Skeletal muscle tissue (tissue), 4 donors: ENCODE results near the gene LLGL2. TPM values are rescaled to one million over a fixed set of nuclear protein-coding genes. Genes with fewer than 3 reads are reported as not detected.

Source experiments
- H3K27ac ChIP-seq: one replicate; pipeline ENCODE4 v1.7.0; 2013; ENCODE audit warnings: mild to moderate bottlenecking, low read depth, low read length, inconsistent platforms
- H3K27me3 ChIP-seq, 3 donors: one replicate each; pipeline ENCODE4 v1.7.0; 2013; ENCODE audit warnings: low read length in 3 of 3; ENCODE audit not compliant: control insufficient read depth in 3 of 3, insufficient read depth in 3 of 3
- H3K36me3 ChIP-seq, 3 donors: one replicate each; pipeline ENCODE4 v1.7.0; 2013; ENCODE audit warnings: low read length in 3 of 3; ENCODE audit not compliant: control insufficient read depth in 3 of 3, insufficient read depth in 3 of 3
- H3K4me1 ChIP-seq, 3 donors: one replicate each; pipeline ENCODE4 v1.7.0; 2013; ENCODE audit warnings: low read length in 3 of 3, mild to moderate bottlenecking in 3 of 3; ENCODE audit not compliant: control insufficient read depth in 3 of 3, insufficient read depth in 3 of 3
- H3K4me3 ChIP-seq, 3 donors: one replicate each; pipeline ENCODE4 v1.7.0; 2013; ENCODE audit warnings: low read length in 3 of 3
- H3K9ac ChIP-seq, 3 donors: one replicate each; pipeline ENCODE4 v1.7.0; 2013; ENCODE audit warnings: low read length in 3 of 3, mild to moderate bottlenecking in 3 of 3, moderate library complexity in 2 of 3, low read depth in 1 of 3
- H3K9me3 ChIP-seq, 3 donors: one replicate each; pipeline ENCODE4 v1.7.0; 2013; ENCODE audit warnings: low read length in 3 of 3; ENCODE audit not compliant: control insufficient read depth in 3 of 3
- total RNA-seq: library from RNA; depleted of rRNA; stranded (reverse); fragments of >200 nt; gene quantifications from one replicate; pipeline ENCODE4 v1.2.3, GENCODE V29; 2014
- donor health status: Osteomylitis.

Gene LLGL2
- total RNA-seq, 1 donor from 2014 or later, result 4.7 TPM

DNA sequence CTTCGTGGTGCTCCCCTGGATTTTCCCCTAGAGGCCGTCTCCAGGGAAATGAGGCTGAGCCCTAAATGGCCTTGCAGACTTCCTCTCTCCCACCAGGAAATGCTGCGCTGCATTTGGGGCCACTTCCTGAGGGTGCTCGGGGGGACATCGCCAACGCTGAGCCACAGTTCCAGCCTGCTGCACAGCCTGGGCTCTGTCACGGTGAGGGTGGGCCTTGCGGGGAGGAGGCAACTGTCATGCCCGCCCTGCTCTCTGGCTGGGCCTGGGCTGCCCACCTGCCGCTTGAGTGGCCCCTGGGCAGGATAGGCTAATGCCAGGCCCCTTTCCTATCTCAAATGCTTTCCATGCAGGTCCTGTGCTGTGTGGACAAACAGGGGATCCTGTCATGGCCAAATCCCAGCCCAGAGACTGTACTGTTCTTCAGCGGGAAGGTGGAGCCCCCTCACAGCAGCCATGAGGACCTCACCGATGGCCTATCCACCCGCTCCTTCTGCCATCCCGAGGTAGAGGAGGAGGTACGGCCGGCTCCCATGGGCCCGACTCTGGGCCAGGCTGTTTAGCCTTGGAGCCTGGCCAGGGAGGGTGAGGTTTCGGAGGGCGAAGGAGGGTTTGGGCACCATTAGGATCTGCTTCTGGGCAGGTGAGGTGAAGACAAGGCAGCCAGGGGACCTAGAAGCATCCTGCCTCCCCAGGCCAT lies 34.4 kb upstream of the LLGL2 start:
- H3K27me3 ChIP-seq, result no peaks in the 10 kb centered on the region
- H3K27ac ChIP-seq, result peak overlapping the region; percentile 70
- no peaks in the 10 kb centered on the region for H3K9me3 ChIP-seq
- peak overlapping the region; percentile 20 to 50 (median 34) for H3K9ac ChIP-seq
- no peak overlapping the region for H3K4me3 ChIP-seq
- H3K36me3 ChIP-seq, result peaks cover 51 to 55% (median 54%) of the 10 kb centered on the region in 3 donors
- H3K4me1 ChIP-seq, result peaks cover 47 to 57% (median 50%) of the 10 kb centered on the region in 3 donors

DNA sequence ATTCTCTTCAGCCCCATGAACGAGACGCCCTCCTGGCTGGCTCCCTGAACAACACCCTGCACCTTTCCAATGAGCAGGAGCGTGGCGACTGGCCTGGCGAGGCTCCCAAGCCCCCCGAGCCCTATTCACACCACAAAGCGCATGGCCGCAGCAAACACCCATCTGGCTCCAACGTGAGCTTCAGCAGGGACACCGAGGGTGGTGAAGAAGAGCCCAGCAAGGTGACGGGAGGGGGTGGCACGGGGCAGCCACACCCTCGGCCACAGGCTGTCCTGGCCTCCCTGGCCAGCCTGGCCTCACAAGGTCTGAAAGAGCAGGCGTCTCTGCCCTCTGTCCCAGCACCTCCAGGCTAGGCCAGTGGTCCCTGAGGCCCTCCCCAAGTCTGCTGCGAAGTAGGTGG lies 33.8 kb upstream of the LLGL2 start:
- Histone ChIP-seq H3K9me3 (no peaks in the 10 kb centered on the region), H3K27me3 (no peaks in the 10 kb centered on the region), H3K4me3 (no peak overlapping the region), H3K9ac (no peak overlapping the region), H3K4me1 (peaks cover 42 to 51% (median 44%) of the 10 kb centered on the region in 3 donors), H3K27ac (no peak overlapping the region), H3K36me3 (peaks cover 56 to 57% (median 56%) of the 10 kb centered on the region in 3 donors)

DNA sequence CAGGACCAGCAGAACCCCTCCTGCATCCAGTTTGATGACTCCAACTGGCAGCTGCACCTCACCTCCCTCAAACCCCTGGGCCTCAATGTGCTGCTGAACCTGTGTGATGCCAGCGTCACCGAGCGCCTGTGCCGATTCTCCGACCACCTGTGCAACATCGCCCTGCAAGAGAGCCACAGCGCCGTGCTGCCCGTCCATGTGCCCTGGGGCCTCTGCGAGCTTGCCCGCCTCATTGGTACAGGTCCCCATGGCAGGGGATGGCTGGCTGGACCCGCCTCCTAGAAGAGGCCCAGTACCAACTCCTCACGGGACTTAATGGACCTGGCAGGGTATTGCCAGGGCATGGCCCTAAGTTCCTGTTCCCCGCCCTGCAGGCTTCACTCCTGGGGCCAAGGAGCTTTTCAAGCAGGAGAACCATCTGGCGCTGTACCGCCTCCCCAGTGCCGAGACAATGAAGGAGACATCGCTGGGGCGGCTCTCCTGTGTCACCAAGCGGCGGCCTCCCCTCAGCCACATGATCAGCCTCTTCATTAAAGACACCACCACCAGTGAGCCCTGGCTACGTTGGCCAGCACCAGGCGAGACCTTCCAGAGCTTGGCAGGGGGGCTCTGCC lies 32.8 kb upstream of the LLGL2 start:
- Histone ChIP-seq H3K9me3 (no peaks in the 10 kb centered on the region), H3K4me3 (no peak overlapping the region), H3K27me3 (no peaks in the 10 kb centered on the region), H3K4me1 (peaks cover 34 to 41% (median 35%) of the 10 kb centered on the region in 3 donors), H3K36me3 (peaks cover 58 to 64% (median 64%) of the 10 kb centered on the region in 3 donors), H3K27ac (no peak overlapping the region), H3K9ac (no peak overlapping the region)

DNA sequence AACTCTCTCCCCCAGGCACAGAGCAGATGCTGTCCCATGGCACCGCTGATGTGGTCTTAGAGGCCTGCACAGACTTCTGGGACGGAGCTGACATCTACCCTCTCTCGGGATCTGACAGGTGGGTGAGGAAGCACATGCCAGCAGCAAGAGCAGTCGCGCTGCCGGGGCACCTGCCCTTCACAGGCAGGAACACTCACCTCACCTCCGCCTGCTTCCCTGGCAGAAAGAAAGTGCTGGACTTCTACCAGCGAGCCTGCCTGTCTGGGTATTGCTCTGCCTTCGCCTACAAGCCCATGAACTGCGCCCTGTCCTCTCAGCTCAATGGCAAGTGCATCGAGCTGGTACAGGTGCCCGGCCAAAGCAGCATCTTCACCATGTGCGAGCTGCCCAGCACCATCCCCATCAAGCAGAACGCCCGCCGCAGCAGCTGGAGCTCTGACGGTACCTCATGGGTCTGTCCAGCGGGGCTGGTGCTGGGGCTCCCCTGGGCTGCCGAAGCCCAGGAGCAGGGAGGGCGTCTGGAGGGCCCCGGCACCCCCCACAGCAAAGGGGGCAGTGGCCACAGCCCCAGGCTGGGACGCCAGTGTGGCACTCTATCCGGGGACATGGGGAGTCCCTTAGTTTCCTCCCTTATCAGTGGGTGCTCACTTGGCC lies 31.9 kb upstream of the LLGL2 start:
- Histone ChIP-seq H3K4me3 (no peak overlapping the region), H3K27ac (no peak overlapping the region), H3K4me1 (peaks cover 27 to 39% (median 30%) of the 10 kb centered on the region in 3 donors), H3K9me3 (no peaks in the 10 kb centered on the region), H3K27me3 (no peaks in the 10 kb centered on the region), H3K36me3 (peaks cover 66 to 73% (median 71%) of the 10 kb centered on the region in 3 donors), H3K9ac (no peak overlapping the region)

DNA sequence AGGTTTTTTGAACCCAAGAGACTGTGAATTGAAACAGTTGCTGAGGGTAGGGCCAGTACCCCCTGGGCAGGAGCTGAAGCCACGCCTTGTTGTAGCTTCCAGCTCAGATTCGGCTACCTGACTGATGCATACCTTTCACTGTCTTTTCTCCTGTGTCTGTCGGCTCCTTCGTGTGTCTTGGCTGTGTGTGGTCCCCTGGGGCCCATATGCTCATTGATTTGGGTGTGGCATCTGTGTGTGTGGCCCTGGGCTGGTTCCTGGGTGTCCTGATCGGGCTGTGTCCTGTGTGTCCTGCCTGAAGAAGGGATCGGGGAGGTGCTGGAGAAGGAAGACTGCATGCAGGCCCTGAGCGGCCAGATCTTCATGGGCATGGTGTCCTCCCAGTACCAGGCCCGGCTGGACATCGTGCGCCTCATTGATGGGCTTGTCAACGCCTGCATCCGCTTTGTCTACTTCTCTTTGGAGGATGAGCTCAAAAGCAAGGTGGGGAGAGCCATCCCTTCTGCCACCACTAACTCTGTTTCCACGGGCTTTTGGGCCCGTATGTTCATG lies 31.1 kb upstream of the LLGL2 start:
- peaks cover 68 to 79% (median 74%) of the 10 kb centered on the region in 3 donors for H3K36me3 ChIP-seq
- peaks cover 26 to 39% (median 30%) of the 10 kb centered on the region in 3 donors for H3K4me1 ChIP-seq
- H3K4me3 ChIP-seq, result no peak overlapping the region
- H3K27ac ChIP-seq, result no peak overlapping the region
- no peaks in the 10 kb centered on the region for H3K9me3 ChIP-seq
- H3K9ac ChIP-seq, result no peak overlapping the region
- no peaks in the 10 kb centered on the region for H3K27me3 ChIP-seq

DNA sequence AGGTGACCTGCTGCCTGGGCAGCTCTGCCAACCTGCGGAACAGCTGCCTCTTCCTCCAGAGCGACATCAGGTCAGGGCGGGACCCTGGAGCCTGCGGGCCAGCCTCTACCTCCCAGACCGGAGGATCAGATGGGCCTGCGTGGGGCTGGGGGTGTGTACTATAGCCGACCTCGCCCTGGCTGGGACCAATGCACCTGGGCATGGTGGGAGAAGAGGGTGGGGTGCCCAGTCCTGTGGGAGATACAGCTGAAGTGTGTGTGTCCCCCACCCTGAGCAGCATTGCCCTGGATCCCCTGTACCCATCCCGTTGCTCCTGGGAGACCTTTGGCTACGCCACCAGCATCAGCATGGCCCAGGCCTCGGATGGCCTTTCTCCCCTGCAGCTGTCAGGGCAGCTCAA lies 29.5 kb upstream of the LLGL2 start:
- Histone ChIP-seq H3K9ac (peak overlapping the region in 1 of 3 donors; percentile 16), H3K4me3 (no peak overlapping the region), H3K36me3 (peaks cover 78 to 86% (median 85%) of the 10 kb centered on the region in 3 donors)

DNA sequence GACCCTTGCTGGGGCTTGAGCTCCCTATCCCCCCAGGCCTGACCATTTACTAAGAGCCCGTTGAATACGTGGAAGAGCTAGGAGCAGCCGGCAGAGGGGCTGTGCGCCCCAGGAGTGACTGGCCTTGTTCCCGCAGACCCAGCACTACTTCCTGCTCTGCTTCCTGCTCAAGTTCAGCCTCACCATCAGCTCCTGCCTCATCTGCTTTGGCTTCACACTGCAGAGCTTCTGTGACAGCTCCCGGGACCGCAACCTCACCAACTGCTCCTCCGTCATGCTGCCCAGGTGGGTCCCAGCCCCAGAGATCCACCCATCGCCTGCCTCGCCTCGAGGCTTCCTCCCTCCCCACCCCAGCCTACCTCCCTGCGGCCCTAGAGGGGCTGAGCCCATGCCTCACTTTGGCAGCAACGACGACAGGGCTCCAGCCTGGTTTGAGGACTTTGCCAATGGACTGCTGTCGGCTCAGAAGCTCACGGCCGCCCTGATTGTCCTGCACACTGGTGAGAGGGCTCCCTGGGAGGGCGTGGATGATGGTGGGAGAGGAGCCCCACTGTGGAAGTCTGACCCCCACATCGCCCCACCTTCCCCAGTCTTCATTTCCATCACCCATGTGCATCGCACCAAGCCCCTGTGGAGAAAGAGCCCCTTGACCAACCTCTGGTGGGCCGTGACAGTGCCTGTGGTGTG lies 27.3 kb upstream of the LLGL2 start:
- Histone ChIP-seq H3K9ac (peak overlapping the region in 1 of 3 donors; percentile 40), H3K27me3 (no peaks in the 10 kb centered on the region)

More for the DNA sequence above, 29.5 kb upstream of the LLGL2 start:
- Histone ChIP-seq H3K27ac (no peak overlapping the region), H3K27me3 (no peaks in the 10 kb centered on the region), H3K4me1 (peaks cover 17 to 35% (median 20%) of the 10 kb centered on the region in 3 donors), H3K9me3 (no peaks in the 10 kb centered on the region)

DNA sequence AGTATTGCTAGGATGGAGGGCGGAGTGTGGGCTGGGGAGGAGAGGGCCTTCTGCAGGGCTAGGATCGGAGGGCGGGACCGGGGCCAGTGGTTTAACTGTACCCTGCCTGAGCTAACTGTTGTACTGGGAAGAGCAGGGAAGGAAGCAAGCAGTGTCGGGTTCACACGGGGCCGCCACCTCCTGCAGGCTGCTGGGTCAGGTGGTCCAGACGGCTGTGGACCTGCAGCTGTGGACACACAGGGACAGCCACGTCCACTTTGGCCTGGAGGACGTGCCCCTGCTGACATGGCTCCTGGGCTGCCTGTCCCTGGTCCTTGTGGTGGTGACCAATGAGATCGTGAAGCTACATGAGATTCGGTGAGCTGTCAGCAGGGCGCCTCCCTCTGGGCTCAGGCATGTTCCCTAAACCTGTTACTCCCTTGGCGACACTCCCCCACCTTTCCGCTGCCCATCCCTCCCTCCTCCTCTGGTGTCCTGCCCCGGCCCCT lies 26.7 kb upstream of the LLGL2 start:
- no peaks in the 10 kb centered on the region for H3K27me3 ChIP-seq
- H3K4me3 ChIP-seq, result no peak overlapping the region
- peaks cover 59 to 67% (median 63%) of the 10 kb centered on the region in 3 donors for H3K36me3 ChIP-seq
- peak overlapping the region in 1 of 3 donors; percentile 40 for H3K9ac ChIP-seq
- H3K9me3 ChIP-seq, result no peaks in the 10 kb centered on the region
- peak overlapping the region; percentile 30 for H3K27ac ChIP-seq
- H3K4me1 ChIP-seq, result peaks cover 20 to 35% (median 26%) of the 10 kb centered on the region in 3 donors

More for the DNA sequence above, 27.3 kb upstream of the LLGL2 start:
- Histone ChIP-seq H3K4me1 (peaks cover 20 to 34% (median 26%) of the 10 kb centered on the region in 3 donors), H3K4me3 (no peak overlapping the region), H3K36me3 (peaks cover 60 to 69% (median 65%) of the 10 kb centered on the region in 3 donors), H3K9me3 (no peaks in the 10 kb centered on the region), H3K27ac (no peak overlapping the region)

DNA sequence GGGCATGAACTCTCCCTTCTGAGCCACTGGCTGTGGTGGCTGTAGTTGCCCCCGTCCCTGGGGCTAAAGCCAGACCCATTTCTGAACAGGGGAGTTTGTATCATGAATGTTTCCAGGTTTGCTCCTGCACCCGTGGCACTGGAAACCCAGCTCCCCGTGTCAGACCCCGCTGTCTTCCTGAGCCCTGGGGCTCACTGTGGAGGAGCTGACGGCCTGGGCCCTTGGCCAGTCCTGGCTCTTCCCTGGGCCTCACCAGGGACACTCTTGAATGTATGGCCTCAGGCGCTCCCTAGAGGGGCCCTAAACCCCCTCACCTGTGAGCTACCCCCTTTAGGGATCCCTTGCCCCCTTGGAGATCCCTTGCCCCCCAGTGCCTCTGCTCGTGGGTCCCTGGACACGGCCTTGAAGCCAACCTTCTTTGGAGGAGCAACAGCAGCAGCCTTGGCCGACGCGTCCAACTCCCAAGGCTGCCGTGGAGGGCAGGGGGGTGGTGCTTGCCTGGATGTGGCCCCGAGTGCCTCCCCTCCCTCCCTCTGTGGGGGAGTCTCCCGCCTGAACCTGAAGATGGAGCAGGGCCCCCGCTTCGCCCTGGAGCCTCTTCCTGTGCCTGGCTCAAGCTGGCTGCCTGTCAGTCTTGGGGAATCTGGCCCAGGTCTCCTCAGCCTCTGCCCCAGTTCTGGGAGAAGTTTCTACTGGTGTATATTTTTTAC lies 26.0 kb upstream of the LLGL2 start:
- Histone ChIP-seq H3K9ac (peak overlapping the region in 2 of 3 donors; percentile 32 to 40), H3K36me3 (peaks cover 52 to 61% (median 56%) of the 10 kb centered on the region in 3 donors), H3K27ac (peak overlapping the region; percentile 30), H3K4me3 (no peak overlapping the region), H3K9me3 (no peaks in the 10 kb centered on the region), H3K27me3 (no peaks in the 10 kb centered on the region), H3K4me1 (peaks cover 20 to 42% (median 31%) of the 10 kb centered on the region in 3 donors)
